HG02852 (cell line): ENCODE measurements around the gene FAT2.

Source experiments
- ATAC-seq: cut with Tn5 transposase; IDR thresholded peaks from one replicate; pipeline ENCODE4 v1.9.1; 2021; ENCODE audit warnings: mild to moderate bottlenecking, moderate library complexity; ENCODE audit not compliant: unreplicated experiment

FAT2 gene

DNA sequence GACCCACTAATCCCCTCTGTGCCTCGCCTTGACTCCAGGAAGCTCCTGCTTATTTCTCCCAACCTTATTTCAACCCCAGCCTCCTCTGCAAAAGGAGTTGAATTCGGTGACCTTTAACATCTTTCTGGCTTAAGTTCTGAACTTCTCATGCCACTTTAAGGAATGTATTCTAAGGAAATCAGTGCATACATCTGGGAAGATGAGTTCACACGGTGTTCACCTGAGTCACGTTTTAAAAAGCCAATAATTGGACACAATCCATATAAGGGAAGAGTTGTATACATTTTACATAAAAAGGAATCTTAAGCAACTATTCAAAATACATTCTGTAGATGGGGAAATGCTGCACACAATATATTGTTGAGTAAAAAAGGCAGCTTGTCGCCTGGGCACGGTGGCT, 33.2 kb downstream of the FAT2 start:
- ATAC-seq = no peak

- no peak for ATAC-seq
Measured at GRCh38 chr5:151557466-151557865, 33.7 kb downstream of the FAT2 start.

DNA sequence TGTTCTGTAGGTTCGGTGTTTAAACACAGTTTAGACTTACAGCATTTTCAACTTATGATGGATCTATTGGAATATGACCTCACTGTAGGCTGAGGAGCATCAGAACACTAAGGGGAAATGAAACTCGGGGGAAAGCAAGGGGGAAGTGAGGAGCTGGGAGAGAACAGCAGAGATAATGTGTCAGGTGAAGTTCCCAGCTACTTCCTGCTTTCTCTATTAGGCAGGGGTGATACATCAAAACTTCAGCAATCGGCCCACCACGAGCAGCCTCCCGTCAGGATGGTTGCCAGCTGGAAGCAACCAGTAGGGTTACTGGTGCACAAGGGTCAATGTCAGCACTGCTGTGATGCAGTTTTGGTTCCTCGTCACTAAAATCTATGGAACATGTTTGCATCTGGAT, 34.3 kb downstream of the FAT2 start:
- no peak for ATAC-seq

- no peak for ATAC-seq
Measured at GRCh38 chr5:151555760-151556576, 35.2 kb downstream of the FAT2 start.

- ATAC-seq = no peak
Measured at GRCh38 chr5:151553695-151554094, 37.4 kb downstream of the FAT2 start.

DNA sequence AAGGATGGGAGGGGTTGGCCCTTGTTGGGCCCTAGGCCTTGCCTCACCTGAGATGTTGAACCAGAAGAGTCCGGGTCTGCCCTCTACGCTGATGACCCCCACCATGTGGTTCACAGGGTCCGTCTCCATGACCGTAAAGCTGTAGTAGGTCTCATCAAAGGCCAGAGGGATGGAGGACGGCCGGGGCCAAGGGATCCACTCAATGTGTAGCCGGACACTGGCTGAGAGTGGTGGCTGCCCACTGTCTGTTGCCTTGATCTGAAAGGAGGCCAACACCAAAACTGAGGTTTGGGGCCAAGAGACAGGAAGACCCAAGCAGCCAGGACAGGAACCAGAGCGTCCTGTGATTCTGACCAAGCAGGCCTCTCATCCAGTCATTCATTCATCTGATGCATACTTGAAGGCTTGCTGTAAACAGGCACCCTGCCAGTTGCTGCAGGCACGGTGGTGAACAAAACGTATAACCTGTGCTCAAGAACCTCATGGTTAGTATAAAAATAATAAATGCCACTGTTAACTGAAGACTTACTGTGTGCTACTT, 37.9 kb downstream of the FAT2 start:
- no peak for ATAC-seq

DNA sequence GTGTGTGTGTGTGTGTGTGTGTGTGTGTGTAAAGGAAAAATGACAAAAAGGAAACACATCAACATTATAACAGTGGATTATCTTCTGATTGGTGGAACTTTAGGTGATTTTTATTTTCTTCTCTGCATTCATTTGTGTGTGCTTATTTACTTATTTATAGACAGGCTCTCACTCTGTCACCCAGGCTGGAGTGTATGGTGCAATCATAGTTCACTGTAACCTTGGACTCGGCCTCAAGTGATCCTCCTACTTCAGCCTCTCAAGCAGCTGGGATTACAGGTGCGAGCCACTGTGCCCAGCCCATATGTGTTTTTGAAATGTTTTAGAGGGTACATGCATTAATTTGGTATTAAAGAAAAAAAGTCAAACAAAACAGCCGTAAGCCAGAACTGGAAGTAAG, 39.1 kb downstream of the FAT2 start:
- ATAC-seq = no peak

DNA sequence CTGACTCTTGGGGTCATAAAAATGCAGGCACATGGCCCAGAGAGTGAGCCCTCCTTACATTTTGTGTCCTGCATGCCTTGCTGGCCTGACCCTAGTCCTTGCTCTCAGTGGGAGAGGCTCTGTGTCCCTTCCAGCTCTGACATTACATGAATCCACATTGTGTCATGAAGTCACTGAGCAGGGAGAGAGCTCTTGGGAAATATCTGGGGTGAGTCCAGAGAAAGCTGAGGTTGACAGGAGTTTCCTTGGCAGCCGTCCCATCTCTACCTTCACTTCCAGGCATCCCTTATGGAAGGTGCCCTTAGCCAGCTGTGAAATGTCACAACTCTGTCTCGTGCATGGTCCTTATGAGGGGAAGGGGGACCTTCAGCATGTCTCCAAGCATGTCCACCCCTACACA, 41.0 kb downstream of the FAT2 start:
- ATAC-seq = no peak

GRCh38 chr5:151549713-151550112, 41.4 kb downstream of the FAT2 start:
- no peak for ATAC-seq

DNA sequence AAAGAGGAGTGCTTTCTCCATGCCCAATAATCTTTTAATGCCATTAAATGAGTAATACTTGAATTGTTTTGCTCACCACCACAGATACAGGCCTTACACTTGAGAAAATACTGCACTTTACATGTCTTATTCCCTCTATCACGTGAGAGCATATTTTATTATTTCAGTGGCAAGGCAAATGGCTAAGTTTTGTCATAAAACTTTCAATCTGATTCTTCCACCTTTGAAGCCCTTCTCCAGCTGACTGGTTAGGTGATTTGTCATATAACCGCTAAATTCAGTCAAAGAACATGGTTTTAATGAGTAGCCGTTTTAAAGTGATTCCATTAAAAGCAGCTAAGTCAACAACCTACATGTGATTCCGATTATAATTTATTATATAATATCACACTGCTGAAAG, 43.8 kb downstream of the FAT2 start:
- ATAC-seq = no peak

- no peak for ATAC-seq
Measured at GRCh38 chr5:151541571-151541970, 49.6 kb downstream of the FAT2 start.
